Left renal cortex interstitium (tissue), 4 donors: Measurements from ENCODE around the gene COMP. TPM values are rescaled to one million over a fixed set of nuclear protein-coding genes. Genes with fewer than 3 reads are reported as not detected.

Source experiments
- DNase-seq, 4 donors: peaks; one replicate each; pipeline ENCODE4 v3.0.0-alpha.2; 2013; ENCODE audit warnings: low read depth in 4 of 4, low spot score in 2 of 4, missing footprints in 1 of 4
- polyA plus RNA-seq, 4 donors: library from polyadenylated mRNA; unstranded; fragments of 120-200 nt; gene quantifications; one replicate each; pipeline ENCODE4 v1.2.1, GENCODE V29; 2013; ENCODE audit not compliant: insufficient read length in 4 of 4

Gene COMP
- polyA plus RNA-seq, 4 donors = 0.11 to 0.39 (median 0.35) TPM; not detected in 1

GRCh38 chr19:18784786-18785120, 6.4 kb downstream of the COMP start:
- DNase-seq = no peak

- DNase-seq = no peak
Observed at GRCh38 chr19:18783958-18784785, 6.9 kb downstream of the COMP start.

- no peak for DNase-seq
Observed at GRCh38 chr19:18782559-18783225, 8.4 kb downstream of the COMP start.

GRCh38 chr19:18781885-18782527, 9.1 kb downstream of the COMP start:
- DNase-seq = no peak

- DNase-seq = no peak
Observed at GRCh38 chr19:18781047-18781600, 10.0 kb downstream of the COMP start.

- DNase-seq = no peak
Observed at GRCh38 chr19:18780631-18781030, 10.5 kb downstream of the COMP start.

- DNase-seq = no peak
Observed at GRCh38 chr19:18780081-18780480, 11.0 kb downstream of the COMP start.

- DNase-seq = no peak
Observed at GRCh38 chr19:18778826-18779495, 12.1 kb downstream of the COMP start.

GRCh38 chr19:18778076-18778389, 13.1 kb downstream of the COMP start:
- no peak for DNase-seq

GRCh38 chr19:18777301-18778075, 13.6 kb downstream of the COMP start:
- DNase-seq = no peak

- DNase-seq = no peak
Observed at GRCh38 chr19:18776736-18777135, 14.4 kb downstream of the COMP start.

GRCh38 chr19:18776288-18776594, 14.9 kb downstream of the COMP start:
- no peak for DNase-seq

- no peak for DNase-seq
Observed at GRCh38 chr19:18775586-18776287, 15.4 kb downstream of the COMP start.

GRCh38 chr19:18774782-18775444, 16.2 kb downstream of the COMP start:
- DNase-seq = no peak

GRCh38 chr19:18774107-18774506, 17.0 kb downstream of the COMP start:
- no peak for DNase-seq

GRCh38 chr19:18773682-18774081, 17.4 kb downstream of the COMP start:
- no peak for DNase-seq

- DNase-seq = no peak
Observed at GRCh38 chr19:18772620-18773587, 18.2 kb downstream of the COMP start.
